ENCODE data around the gene PPP1CA.

Gene PPP1CA

GRCh38 chr11:67382276-67383136, 19.2 kb downstream of the PPP1CA start:
- DNase-seq (ENCODE audit: low read depth): peak; percentile 67

- DNase-seq (ENCODE audit: low read depth): no peak
Measured at GRCh38 chr11:67381244-67381972, 20.2 kb downstream of the PPP1CA start.

GRCh38 chr11:67379061-67380058, 22.3 kb downstream of the PPP1CA start:
- no peak for DNase-seq (ENCODE audit: low read depth)

GRCh38 chr11:67378544-67378943, 23.1 kb downstream of the PPP1CA start:
- DNase-seq (ENCODE audit: low read depth): no peak

- no peak for DNase-seq (ENCODE audit: low read depth)
Measured at GRCh38 chr11:67376873-67377808, 24.5 kb downstream of the PPP1CA start.

GRCh38 chr11:67376063-67376820, 25.4 kb downstream of the PPP1CA start:
- DNase-seq (ENCODE audit: low read depth): no peak

- DNase-seq (ENCODE audit: low read depth): no peak
Measured at GRCh38 chr11:67375320-67376055, 26.2 kb downstream of the PPP1CA start.

GRCh38 chr11:67374571-67375281, 26.9 kb downstream of the PPP1CA start:
- no peak for DNase-seq (ENCODE audit: low read depth)

GRCh38 chr11:67373648-67374570, 27.7 kb downstream of the PPP1CA start:
- DNase-seq (ENCODE audit: low read depth): peak; percentile 77

DNA sequence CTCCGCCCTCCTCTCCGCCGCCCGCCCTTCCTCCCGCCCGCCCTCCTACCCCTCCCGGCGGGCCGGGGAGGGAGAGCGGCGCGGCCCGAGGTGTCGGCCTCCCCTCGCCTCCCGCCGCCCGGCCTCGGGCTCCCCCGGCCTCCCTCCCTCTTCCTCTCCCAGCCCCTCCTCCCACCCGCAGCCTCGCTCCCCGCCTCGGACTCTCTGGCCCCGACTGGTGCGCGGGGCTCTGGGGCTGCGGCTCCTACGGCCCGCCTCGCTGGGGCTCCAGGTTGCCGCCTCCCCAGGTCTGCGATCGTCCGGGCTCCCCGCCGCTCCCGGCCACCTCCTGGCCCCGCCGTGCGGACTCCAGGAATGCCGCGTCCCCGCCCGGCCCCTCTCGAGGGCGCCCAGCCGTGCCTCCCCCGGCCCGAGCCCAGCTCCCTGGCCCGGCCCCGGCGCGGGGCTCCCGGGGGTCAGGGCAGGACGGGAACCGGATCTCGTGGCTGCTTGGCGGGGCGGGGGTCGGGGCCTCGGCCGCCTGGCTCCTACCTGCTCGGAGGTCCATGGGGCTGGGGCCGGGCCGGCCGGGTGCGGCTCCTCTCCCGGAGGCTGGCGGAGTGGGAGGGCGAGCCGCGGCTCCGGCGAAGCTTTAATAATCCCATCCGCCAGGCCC, 28.5 kb downstream of the PPP1CA start, which contains the start of gene CLCF1:
TSS of gene CLCF1 (minus strand) at position 606 of the 655 bp plus-strand sequence. CDS start at position 547, 59 bp downstream.
- DNase-seq (ENCODE audit: low read depth): no peak

DNA sequence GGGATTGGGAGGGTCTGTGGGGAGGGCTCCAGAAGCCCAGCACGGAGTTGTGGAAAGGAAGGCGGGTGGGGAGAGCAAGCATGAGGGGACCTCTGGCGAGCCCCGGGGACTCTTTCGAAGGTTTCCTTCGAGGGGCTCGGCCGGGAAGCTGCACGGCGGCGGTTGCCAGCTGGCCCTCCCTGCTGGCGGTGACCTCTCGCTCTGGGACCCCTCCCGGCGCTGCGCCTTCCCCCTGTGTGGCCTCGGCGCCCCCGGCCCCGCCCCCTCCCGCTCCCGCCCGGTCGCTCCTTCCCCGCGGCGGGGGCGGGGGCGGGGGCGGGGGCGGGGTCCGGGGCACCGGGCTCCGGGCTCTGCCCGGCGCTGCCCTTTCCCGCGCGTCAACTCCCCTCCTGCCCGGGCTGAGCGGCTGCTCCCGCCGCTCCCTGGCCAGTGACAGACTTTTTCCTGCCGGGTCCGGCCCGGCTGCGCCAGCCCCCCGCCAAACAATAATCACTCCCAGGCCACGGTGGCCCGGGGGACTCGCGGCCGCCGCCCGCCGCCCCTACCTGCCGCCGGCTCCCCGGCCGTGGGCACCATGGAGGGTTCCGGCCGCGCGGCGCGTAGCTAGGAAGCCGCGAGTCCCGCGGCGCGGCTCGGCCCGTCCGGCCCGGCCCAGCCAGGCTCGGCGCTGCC, 29.2 kb downstream of the PPP1CA start:
- DNase-seq (ENCODE audit: low read depth): no peak

DNA sequence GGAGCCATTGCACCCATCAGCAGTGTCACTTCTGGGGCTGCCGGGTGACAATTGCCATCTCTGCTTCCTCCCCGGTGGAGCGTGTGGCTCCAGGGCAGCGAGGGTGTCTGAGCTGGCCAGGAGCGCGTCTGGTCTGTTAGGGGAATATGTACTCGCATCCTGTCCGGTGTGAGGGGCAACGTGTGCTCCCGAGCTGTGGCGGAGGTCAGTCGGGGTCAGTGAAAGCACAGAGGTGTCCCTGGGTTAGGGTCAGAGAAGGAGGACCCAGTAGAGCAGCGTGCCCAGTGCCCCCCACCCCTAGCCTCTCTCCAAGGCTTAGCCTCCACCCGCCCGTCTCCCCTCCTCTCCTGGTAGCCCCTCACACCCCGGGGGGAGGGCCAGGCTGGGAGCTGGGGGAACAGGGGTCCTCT, 29.7 kb downstream of the PPP1CA start:
- no peak for DNase-seq (ENCODE audit: low read depth)

GRCh38 chr11:67371189-67371910, 30.3 kb downstream of the PPP1CA start:
- DNase-seq (ENCODE audit: low read depth): no peak

- no peak for DNase-seq (ENCODE audit: low read depth)
Measured at GRCh38 chr11:67370351-67371076, 31.1 kb downstream of the PPP1CA start.

DNA sequence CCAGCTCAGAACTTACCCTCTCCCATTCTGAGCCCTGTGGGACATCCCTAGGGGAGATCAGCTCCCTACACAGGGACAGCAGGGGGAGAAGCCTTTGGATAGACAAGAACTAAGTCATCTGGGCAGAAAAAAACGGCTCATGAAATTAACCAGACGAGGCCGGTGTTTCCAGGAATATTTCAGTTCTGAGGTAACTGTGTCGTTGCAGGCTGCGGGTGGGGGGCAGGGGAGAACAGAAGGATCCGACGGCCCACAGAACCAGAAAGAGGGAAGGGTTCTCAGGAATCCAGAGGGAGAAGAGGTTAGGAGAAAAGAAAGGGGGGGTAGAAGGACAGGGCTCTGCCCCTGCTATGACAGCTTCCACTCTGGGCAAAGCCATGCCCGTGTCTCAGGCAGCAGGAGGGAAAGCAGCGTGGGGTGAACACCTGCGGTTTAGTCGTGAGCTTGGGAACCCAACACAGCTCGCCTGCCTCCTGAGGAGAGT, 31.8 kb downstream of the PPP1CA start:
- no peak for DNase-seq (ENCODE audit: low read depth)

Data from activated T-helper 1 cell treated with Interleukin-2 at 50 U/mL for 16 hours (primary cell).